Effector memory CD8-positive, alpha-beta T cell (primary cell): ENCODE results near the gene ZNF407.
"Not testable (repeated sequence)": the region's sequence is repeated elsewhere in the genome, so short reads cannot be mapped to it uniquely, and the experiment has no call there.

ENCODE experiments used
- ATAC-seq: fragments of 150-1000 bp; cut with Tn5 transposase; replicated peaks from 2 replicates; pipeline ENCODE4 v1.10.0; 2021; ENCODE audit warnings: mild to moderate bottlenecking, moderate library complexity
- DNase-seq, 3 experiments: peaks; one replicate each; pipeline ENCODE4 v3.0.0; 2021
- H3K27ac Mint-ChIP-seq, 2 donors: one replicate each; pipeline ENCODE4 v1.8.0; 2022; ENCODE audit warnings: mild to moderate bottlenecking in 2 of 2, mixed read lengths in 2 of 2, moderate library complexity in 2 of 2
- H3K27me3 Mint-ChIP-seq, 2 donors: one replicate each; pipeline ENCODE4 v1.8.0; 2022; ENCODE audit warnings: mixed read lengths in 2 of 2
- H3K36me3 Mint-ChIP-seq: one replicate; pipeline ENCODE4 v1.8.0; 2022; ENCODE audit warnings: mild to moderate bottlenecking, moderate library complexity, mixed read lengths; ENCODE audit not compliant: insufficient read depth
- H3K4me1 Mint-ChIP-seq, 2 donors: one replicate each; pipeline ENCODE4 v1.8.0; 2022; ENCODE audit warnings: low read depth in 2 of 2, mixed read lengths in 2 of 2
- H3K4me3 Mint-ChIP-seq, 2 donors: one replicate each; pipeline ENCODE4 v1.8.0; 2022; ENCODE audit warnings: mild to moderate bottlenecking in 2 of 2, mixed read lengths in 2 of 2, moderate library complexity in 2 of 2
- H3K9me3 Mint-ChIP-seq, 2 donors: one replicate each; pipeline ENCODE4 v1.8.0; 2022; ENCODE audit warnings: mixed read lengths in 2 of 2

Gene ZNF407

DNA sequence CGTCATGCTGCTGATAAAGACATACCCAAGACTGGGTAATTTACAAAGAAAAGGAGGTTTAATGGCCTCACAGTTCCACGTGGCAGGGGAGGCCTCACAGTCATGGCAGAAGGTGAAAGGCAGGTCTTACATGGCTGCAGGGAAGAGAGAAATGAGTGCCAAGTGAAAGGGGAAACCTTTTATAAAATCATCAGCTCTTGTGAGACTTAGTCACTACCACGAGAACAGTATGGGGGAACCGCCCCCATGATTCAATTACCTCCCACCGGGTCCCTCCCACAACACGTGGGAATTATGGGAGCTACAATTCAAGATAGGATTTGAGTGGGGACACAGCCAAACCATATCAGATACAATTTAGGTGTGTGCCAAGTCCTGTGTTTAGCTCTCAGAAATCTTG lies 506.4 kb downstream of the ZNF407 start:
- ATAC-seq, H3K36me3 Mint-ChIP-seq, H3K4me1 Mint-ChIP-seq, H3K4me3 Mint-ChIP-seq, H3K9me3 Mint-ChIP-seq, DNase-seq, H3K27ac Mint-ChIP-seq: not testable (repeated sequence)
- peaks cover 8 to 19% of the 10 kb centered on the region in 2 donors for H3K27me3 Mint-ChIP-seq

DNA sequence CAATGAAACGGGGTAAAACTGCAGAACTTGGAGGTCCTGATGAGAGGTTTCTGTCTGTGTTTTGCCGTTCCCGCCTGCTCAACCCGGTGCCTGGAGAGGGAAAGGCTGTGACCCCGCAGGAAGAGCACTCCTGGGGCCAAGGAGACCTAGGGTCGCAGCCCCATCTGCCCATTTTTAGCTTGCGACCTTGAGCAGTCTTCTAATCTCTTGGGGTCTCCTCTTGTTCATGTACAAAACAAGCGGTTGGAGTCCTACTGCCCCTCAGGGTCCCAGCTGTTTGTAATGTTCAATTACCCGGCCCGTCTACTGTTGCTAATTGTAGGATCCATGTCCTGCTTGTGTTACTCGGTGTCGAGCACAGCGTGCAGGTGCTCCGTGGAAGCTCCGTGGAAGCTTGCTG lies 506.8 kb downstream of the ZNF407 start:
- Mint-ChIP-seq H3K27ac (no peak overlapping the region), H3K36me3 (peaks cover 3% of the 10 kb centered on the region), H3K4me3 (no peak overlapping the region), H3K27me3 (peaks cover 13 to 24% of the 10 kb centered on the region in 2 donors), H3K9me3 (peaks cover 0 to 9% of the 10 kb centered on the region in 2 donors), H3K4me1 (no peaks in the 10 kb centered on the region)
- ATAC-seq: no peak
- no peak for DNase-seq

DNA sequence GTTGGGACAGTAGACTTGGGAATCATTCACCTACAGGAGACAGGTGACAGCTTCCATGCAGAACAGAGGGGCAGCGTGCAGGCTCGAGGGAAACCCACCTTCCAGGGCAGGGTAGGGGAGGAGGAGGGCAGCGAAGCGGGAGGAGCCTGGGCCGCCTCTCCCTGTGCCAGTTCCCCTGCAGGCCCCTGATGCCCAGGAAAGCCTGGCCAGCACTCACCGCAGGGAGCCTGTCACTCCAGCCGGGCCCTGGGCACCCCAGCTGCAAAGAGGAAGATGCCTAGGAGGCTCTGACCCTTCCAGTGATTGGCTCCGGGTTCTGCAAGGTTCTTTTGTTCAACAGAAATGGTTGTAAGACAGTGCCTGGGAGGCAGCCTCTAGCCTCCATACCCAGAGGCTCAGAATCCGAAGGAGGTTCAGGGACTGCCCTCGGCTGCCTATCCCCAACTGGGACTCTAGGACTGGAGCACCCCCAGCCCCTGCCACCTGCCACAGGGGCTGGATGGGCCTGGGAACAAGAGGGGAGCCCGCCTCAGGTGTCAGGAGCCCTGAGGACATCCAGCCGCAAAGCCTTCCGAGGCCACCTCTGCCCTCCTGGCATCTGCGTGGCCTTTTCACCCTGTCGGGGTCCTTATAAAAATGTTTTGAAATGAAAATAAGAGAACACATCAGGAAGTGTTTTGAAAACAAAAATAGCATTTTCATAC lies 508.0 kb downstream of the ZNF407 start:
- ATAC-seq: no peak
- H3K4me1 Mint-ChIP-seq: no peaks in the 10 kb centered on the region
- H3K4me3 Mint-ChIP-seq: no peak overlapping the region
- peaks cover 3% of the 10 kb centered on the region for H3K36me3 Mint-ChIP-seq
- no peak for DNase-seq
- H3K27me3 Mint-ChIP-seq: peaks cover 15 to 28% of the 10 kb centered on the region in 2 donors
- peaks cover 0 to 9% of the 10 kb centered on the region in 2 donors for H3K9me3 Mint-ChIP-seq
- H3K27ac Mint-ChIP-seq: no peak overlapping the region

DNA sequence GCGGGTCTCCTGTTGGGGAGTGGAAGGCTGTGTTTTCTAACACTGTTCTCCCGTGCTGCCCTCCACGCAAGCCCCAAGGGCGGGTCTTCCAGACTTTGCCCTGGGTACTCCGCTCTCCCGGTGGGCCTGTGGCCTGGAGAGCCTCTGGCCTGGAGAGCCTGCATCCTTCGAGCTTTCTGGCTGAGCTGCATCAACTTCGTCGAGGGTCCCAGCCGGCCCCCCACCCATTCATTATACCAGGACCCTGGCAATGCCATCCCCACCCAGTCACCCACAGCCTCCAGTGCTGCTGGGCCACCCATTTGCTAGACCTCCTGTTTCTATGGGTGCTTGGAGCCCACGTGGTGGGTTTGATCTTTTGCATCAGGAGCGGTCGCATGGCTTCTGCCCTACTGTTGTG lies 509.1 kb downstream of the ZNF407 start:
- Mint-ChIP-seq H3K27me3 (peaks cover 15 to 28% of the 10 kb centered on the region in 2 donors), H3K9me3 (peaks cover 0 to 4% of the 10 kb centered on the region in 2 donors), H3K4me1 (no peaks in the 10 kb centered on the region), H3K36me3 (peaks cover 3% of the 10 kb centered on the region), H3K4me3 (no peak overlapping the region), H3K27ac (no peak overlapping the region)
- no peak for DNase-seq
- ATAC-seq: no peak

DNA sequence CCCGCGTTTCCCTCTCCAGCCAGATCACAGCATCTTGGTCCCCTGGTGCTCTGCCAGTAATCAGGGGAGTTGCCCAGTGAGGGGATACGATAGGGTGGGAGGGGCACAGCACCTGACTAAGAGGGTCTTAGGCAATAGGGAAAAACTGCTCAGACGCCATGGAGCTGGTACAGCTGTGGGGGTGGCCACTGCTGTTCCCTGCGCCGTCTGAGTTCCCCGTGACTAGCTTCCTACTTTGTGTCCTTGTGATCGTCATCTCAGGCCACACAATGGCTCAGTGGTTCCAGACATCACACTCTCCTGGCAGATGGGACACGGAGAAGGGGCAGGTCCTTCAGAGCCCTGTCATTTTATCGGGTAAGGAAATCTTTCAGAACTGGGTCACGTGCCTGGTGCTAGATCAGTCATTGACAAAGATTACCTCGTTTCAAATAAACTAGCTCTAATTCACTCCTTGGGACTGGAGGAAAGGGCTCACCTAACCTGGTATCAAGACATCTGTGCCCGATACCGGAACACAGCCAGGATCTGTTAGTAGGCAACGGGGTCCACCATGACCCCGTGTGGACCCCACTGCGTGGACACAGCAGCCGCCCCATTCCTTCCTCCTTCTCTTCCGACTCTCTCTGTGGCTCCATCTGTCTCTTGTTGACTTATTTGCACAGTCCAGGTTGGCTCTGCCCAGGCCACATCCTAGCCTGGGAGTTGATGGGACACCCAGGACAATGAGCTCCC lies 509.7 kb downstream of the ZNF407 start:
- ATAC-seq: no peak
- no peak for DNase-seq
- peak overlapping the region in 1 of 2 donors; percentile 49 for H3K27ac Mint-ChIP-seq
- H3K9me3 Mint-ChIP-seq: no peaks in the 10 kb centered on the region
- peaks cover 15 to 28% of the 10 kb centered on the region in 2 donors for H3K27me3 Mint-ChIP-seq
- H3K4me1 Mint-ChIP-seq: no peaks in the 10 kb centered on the region
- H3K4me3 Mint-ChIP-seq: no peak overlapping the region
- peaks cover 3% of the 10 kb centered on the region for H3K36me3 Mint-ChIP-seq

DNA sequence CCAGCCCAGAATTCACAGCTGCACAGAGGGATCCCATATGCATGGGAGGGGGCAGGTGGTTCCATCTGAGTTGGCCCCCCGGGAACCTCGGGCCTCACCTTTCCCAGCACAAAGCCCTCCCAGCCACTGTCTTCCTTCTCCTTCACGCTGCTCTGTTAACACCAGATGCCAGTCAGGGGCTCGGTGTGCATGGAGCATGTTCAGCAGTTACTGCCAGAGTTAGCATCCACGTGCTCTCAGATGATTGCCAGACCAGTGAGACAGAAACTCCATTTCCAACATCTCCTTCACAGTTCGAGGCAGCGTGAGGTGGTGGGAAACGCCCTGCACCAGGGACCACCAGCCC lies 510.2 kb downstream of the ZNF407 start:
- H3K27ac Mint-ChIP-seq: peak overlapping the region; percentile 33 to 49
- ATAC-seq: no peak
- H3K36me3 Mint-ChIP-seq: peaks cover 2% of the 10 kb centered on the region
- no peaks in the 10 kb centered on the region for H3K4me1 Mint-ChIP-seq
- no peaks in the 10 kb centered on the region for H3K9me3 Mint-ChIP-seq
- peaks cover 15 to 28% of the 10 kb centered on the region in 2 donors for H3K27me3 Mint-ChIP-seq
- no peak overlapping the region for H3K4me3 Mint-ChIP-seq
- no peak for DNase-seq

DNA sequence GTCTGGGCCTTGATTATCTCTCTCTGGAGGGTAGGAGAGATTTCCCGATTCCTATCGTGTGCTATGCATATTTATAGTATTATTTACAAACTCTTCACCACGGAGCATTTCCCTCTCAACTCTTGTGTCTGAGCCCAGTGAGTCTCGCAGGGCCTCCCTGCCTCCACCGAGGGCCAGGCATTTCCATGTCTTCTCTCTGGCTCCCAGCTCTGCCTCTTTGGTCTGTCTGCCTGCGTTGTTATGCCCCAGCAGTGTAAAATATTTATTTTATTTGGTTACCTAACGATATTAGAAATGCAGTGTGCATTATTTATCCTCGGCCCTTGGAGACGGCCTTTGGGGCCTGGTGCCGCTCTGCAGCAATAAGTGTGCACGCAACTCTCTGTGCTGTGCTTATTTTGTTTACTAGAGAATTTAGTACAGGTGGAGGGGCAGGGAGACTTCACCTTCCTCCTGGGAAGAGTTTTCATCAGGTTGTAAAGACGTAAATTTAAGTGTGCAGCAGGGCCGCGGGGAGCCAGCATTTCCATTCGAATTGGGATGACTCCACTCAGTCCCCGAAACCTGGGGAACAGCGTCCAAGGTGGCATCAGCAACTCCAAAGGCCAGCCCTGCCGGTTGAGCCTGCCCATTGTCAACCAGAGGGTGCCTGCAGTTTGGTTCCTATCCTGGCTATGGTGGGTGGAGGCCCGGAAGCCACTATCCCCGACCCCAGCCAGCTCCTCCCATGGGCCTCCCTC lies 511.1 kb downstream of the ZNF407 start:
- Mint-ChIP-seq H3K4me1 (no peaks in the 10 kb centered on the region), H3K27ac (no peak overlapping the region), H3K9me3 (no peaks in the 10 kb centered on the region), H3K36me3 (no peaks in the 10 kb centered on the region), H3K4me3 (no peak overlapping the region), H3K27me3 (peaks cover 15 to 28% of the 10 kb centered on the region in 2 donors)
- no peak for ATAC-seq
- DNase-seq: no peak

DNA sequence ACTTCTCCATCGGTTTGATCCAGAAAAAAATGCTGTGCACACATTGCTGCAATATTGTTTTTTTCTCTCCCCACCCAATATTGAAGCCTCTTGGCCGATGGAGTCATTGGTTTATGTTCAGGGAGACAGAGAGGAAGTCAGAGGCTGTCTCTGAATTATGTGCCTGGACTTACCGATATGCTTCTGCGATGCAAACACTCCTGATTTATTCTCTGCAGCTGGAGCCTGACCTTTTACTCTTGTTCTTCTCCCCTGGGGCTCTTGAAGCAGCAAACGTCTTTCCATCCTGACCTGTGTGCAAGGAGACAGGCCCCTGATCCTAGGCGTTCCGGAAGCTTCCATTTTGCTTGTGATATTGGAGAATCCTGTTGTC lies 511.6 kb downstream of the ZNF407 start:
- DNase-seq: no peak
- no peaks in the 10 kb centered on the region for H3K9me3 Mint-ChIP-seq
- H3K27ac Mint-ChIP-seq: no peak overlapping the region
- H3K4me3 Mint-ChIP-seq: no peak overlapping the region
- peaks cover 15 to 33% of the 10 kb centered on the region in 2 donors for H3K27me3 Mint-ChIP-seq
- no peak for ATAC-seq
- H3K4me1 Mint-ChIP-seq: no peaks in the 10 kb centered on the region
- no peaks in the 10 kb centered on the region for H3K36me3 Mint-ChIP-seq

DNA sequence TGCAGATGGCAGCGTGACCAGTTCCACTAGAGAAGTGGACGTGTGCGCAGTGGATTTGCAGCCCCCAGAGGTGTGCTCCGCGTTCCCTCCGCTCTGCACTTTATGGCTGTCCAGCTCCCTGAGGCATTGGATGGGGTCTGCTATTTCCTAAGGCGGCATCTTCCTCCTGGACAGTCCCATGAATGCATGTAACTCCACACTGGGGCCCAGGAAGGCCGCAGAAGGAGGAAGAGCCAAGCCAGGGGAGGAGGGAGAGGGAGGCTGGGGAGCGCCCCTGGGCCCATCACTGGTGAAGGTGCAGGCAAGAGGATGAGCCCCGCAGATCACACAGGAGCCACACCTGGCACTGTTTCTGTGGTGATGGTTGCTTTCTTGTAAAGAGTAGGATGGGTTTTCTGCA lies 512.1 kb downstream of the ZNF407 start:
- DNase-seq: no peak
- H3K27me3 Mint-ChIP-seq: peaks cover 15 to 38% of the 10 kb centered on the region in 2 donors
- H3K36me3 Mint-ChIP-seq: no peaks in the 10 kb centered on the region
- no peak overlapping the region for H3K27ac Mint-ChIP-seq
- no peak for ATAC-seq
- H3K4me3 Mint-ChIP-seq: no peak overlapping the region
- no peaks in the 10 kb centered on the region for H3K9me3 Mint-ChIP-seq
- no peaks in the 10 kb centered on the region for H3K4me1 Mint-ChIP-seq

DNA sequence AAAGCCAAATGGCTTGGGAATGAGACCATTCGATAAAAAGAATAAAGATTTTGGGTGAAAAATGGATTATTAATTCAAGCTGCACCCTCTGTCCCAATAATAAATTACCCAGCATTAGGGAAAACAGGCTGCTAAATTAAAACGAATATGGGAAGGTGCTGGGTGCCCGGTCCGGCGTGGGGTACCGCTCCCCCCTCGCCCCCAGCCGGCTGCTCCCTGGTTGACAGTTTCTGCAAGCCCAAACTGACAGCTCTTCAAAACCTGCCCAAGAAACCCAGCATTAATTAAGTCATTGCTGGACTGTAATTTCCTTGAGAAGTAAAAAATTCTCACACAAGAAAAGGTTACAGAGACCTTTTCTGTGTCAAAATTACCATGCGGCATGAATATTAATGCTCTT lies 512.6 kb downstream of the ZNF407 start:
- H3K36me3 Mint-ChIP-seq: no peaks in the 10 kb centered on the region
- DNase-seq: no peak
- peaks cover 0 to 4% of the 10 kb centered on the region in 2 donors for H3K4me1 Mint-ChIP-seq
- H3K4me3 Mint-ChIP-seq: no peak overlapping the region
- no peak overlapping the region for H3K27ac Mint-ChIP-seq
- ATAC-seq: no peak
- peaks cover 15 to 43% of the 10 kb centered on the region in 2 donors for H3K27me3 Mint-ChIP-seq
- no peaks in the 10 kb centered on the region for H3K9me3 Mint-ChIP-seq

DNA sequence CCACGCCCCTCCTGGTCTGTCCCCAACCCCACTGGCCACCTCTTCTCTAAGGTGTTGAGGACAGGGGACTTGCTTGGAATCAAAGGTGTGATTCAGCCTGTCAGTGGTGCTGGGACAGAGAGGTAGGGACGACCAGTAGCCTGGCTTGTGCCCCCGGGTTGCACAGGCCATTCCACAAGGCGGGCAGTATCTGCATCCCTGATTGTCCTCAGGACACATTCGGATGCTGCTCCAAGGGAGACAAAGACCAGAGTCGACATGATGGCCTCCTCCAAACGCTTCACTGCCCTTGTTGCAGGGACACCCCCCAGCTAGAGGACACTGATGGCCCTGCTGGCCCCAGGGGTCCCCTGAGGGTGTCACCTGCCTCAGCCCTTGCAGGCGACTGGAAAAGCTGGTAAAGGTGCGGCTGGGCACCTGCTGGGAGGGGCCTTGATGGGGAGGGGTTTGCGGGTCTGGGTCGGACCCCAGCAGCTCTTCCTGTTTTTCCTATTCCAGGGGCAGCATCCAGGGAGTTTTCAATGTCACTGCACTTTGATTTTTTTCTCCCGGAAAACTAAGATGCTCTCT lies 513.3 kb downstream of the ZNF407 start:
- Mint-ChIP-seq H3K27ac (peak overlapping the region in 1 of 2 donors; percentile 52), H3K4me3 (no peak overlapping the region), H3K36me3 (no peaks in the 10 kb centered on the region), H3K4me1 (peaks cover 0 to 4% of the 10 kb centered on the region in 2 donors), H3K9me3 (no peaks in the 10 kb centered on the region), H3K27me3 (peaks cover 18 to 49% of the 10 kb centered on the region in 2 donors)
- ATAC-seq (no peak), DNase-seq (no peak)

DNA sequence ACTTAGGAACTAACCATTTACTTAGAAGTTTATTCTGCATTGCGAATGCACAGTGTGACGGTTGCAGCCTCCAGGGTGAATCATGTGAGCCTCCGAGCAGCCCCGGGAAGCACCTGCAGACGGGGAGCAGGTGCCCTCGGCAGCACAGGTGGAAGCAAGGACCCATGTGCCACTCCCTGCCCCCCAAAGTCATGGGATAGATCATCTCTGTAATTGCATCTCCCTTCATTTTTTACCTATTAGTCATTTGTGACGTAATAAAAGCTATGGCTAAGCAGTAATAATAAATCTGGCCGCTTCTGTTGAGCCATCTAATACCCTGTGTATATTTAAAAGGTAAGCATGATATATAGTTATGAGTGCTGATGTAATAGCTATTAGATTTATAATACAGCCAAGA lies 514.1 kb downstream of the ZNF407 start:
- DNase-seq (no peak), ATAC-seq (no peak)
- Mint-ChIP-seq H3K36me3 (no peaks in the 10 kb centered on the region), H3K4me1 (peaks cover 0 to 4% of the 10 kb centered on the region in 2 donors), H3K27me3 (peaks cover 22 to 55% of the 10 kb centered on the region in 2 donors), H3K9me3 (no peaks in the 10 kb centered on the region), H3K27ac (peak overlapping the region in 1 of 2 donors; percentile 52), H3K4me3 (no peak overlapping the region)
